Panc1 (cell line): ENCODE measurements around the gene DPEP1.

Experiments used
- CTCF ChIP-seq: fragments of 450-650 bp; IDR thresholded peaks from 2 replicates; pipeline ENCODE4 v1.5.1; 2017; ENCODE audit warnings: mild to moderate bottlenecking
- SIN3A ChIP-seq: IDR thresholded peaks from 2 replicates; pipeline ENCODE4 v1.6.1; 2012; ENCODE audit warnings: low read depth, mild to moderate bottlenecking, low read length, moderate library complexity, borderline replicate concordance; ENCODE audit not compliant: insufficient read depth
- TCF7L2 ChIP-seq: IDR thresholded peaks from 2 replicates; pipeline ENCODE4 v1.6.1; 2011; ENCODE audit warnings: mild to moderate bottlenecking, low read depth, low read length, inconsistent platforms

- no peak for TF ChIP-seq CTCF
- TF ChIP-seq SIN3A: no peak
- no peak for TF ChIP-seq TCF7L2
Observed at GRCh38 chr16:89599902-89600301, 13.5 kb upstream of the DPEP1 start.
